ENCODE measurements around the gene TRPM3.

TRPM3 gene

DNA sequence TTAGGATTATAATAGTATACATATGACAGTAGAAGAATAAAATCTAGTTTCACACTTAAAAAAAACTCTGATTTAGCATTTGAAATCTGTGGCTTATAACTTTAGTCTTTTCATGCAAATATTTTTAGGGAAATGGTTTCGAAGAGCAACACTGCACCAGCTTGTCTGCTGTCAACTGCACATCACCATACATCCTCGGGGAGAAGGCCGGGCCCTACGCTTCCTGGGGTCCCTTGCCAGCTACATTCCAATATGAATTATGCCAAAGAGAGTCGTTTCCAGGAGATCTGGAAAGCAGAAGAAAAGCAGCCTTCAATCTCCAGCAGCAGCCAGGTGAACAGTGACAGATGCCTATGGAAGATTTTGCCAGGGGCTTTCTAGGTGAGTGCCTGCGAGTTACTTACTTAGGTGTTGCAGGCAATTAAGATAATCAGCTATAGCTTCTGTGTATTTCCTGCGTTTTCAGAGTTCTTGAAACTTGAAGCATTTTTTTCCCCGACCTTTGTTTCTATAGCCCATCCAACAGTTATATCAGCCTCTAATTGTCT is 166.8 kb downstream of the TRPM3 start:
- no peak overlapping the region for H3K4me3 ChIP-seq (ENCODE audit: low read depth, low read length)
- TF ChIP-seq POLR2A (IDR thresholded peaks at IDR 0.05; ENCODE audit: extremely low read depth, insufficient read length): no peak
- TF ChIP-seq, protein P1, sequence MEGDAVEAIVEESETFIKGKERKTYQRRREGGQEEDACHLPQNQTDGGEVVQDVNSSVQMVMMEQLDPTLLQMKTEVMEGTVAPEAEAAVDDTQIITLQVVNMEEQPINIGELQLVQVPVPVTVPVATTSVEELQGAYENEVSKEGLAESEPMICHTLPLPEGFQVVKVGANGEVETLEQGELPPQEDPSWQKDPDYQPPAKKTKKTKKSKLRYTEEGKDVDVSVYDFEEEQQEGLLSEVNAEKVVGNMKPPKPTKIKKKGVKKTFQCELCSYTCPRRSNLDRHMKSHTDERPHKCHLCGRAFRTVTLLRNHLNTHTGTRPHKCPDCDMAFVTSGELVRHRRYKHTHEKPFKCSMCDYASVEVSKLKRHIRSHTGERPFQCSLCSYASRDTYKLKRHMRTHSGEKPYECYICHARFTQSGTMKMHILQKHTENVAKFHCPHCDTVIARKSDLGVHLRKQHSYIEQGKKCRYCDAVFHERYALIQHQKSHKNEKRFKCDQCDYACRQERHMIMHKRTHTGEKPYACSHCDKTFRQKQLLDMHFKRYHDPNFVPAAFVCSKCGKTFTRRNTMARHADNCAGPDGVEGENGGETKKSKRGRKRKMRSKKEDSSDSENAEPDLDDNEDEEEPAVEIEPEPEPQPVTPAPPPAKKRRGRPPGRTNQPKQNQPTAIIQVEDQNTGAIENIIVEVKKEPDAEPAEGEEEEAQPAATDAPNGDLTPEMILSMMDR (IDR thresholded peaks at IDR 0.05; ENCODE audit: low read depth, low read length): no peak
- TF ChIP-seq MYC (IDR thresholded peaks at IDR 0.05; ENCODE audit: low read depth, low read length): no peak
- TF ChIP-seq, protein P2, sequence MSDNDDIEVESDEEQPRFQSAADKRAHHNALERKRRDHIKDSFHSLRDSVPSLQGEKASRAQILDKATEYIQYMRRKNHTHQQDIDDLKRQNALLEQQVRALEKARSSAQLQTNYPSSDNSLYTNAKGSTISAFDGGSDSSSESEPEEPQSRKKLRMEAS (IDR thresholded peaks at IDR 0.05; ENCODE audit: low read depth, low read length): no peak
- DNase-seq (ENCODE audit: low read depth): no peak

DNA sequence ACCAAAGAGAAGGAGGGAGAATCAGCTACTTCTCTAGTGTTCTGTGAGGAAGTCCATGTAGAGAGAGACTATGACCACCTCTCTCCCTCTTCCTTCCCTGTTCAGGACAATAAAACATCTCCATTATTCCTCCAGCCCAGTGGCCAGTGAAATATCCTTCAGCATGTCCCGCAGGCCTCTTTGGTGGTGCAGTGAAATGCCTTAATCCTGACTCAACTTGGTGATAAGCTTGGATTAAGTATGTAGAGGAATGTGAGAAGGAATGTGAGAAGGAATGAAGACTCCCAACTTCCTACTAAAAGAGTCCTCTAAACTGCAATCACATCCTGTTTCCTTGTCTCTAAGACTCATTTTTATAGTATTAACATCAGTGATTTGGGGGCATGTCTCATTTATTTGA is 167.3 kb downstream of the TRPM3 start:
- no peak for DNase-seq (ENCODE audit: low read depth)
- TF ChIP-seq, protein P1 (IDR thresholded peaks at IDR 0.05; ENCODE audit: low read depth, low read length): no peak
- TF ChIP-seq, protein P2 (IDR thresholded peaks at IDR 0.05; ENCODE audit: low read depth, low read length): no peak
- no peak for TF ChIP-seq POLR2A (IDR thresholded peaks at IDR 0.05; ENCODE audit: extremely low read depth, insufficient read length)
- TF ChIP-seq MYC (IDR thresholded peaks at IDR 0.05; ENCODE audit: low read depth, low read length): no peak
- no peak overlapping the region for H3K4me3 ChIP-seq (ENCODE audit: low read depth, low read length)

DNA sequence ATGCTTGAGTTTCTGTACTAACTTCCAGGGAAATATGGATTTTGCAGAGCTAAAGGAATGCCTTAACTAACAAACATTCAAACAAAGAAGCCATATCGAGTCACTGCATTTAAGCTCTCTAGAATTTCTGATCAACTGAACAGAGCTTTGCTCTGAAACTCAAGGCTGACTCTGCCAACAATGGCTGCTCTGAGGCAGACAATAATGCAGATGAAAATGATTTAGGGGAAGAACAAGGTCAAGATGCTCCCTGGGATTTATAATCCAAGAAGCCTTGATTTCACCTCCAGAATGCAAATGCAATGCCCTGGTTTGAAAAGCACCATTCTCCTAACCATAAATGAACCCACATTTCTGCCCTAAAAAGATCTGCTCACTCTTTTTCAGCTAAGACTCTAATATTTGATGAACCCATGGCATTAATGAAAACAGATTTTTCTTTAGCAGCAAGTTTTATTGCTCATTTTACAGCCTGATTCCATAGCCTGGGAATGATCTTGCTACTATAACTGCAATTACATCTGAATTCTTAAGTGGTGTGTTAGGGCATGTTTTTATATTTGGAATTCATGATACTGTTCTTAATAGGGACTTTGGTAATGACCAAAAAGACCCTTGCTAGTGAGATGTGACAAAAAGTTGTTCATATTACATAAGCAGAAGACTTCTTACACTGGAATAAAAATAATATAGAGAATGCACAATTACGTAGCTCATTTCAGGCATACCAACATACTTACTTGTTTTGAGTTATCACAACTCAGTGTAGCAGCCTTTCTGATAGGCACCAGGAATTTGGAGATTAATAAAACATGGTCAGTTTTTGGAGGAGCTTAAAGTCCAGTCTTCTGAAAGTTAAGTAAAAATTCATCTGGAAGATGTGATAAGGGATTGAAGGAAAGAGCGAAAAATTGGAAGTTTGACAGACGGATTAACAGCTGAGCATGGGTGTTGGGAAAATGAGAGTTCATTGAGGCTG is 169.4 kb downstream of the TRPM3 start:
- no peak for DNase-seq (ENCODE audit: low read depth)
- H3K4me3 ChIP-seq (ENCODE audit: low read depth, low read length): no peak overlapping the region
- TF ChIP-seq, protein P1 (IDR thresholded peaks at IDR 0.05; ENCODE audit: low read depth, low read length): no peak
- no peak for TF ChIP-seq POLR2A (IDR thresholded peaks at IDR 0.05; ENCODE audit: extremely low read depth, insufficient read length)

DNA sequence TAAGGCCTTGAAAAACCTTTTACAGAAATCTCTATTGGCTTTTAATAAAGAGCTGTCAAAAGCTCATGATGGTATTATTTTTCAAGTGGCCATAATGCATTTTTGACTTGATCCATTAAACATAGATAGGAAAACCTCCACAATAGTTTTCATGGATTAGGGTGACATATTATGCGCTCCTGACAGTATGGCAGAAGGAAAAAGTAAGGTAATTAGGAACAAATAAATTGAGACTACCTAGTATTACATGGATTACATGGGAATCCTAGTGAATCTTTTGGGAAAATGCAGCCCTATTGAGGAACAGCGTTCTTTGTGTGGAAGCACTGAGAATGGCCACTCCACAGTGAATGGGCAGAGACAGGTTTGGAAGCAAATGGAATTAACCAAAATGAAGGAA is 171.2 kb downstream of the TRPM3 start:
- TF ChIP-seq MYC (IDR thresholded peaks at IDR 0.05; ENCODE audit: low read depth, low read length): no peak
- no peak for TF ChIP-seq POLR2A (IDR thresholded peaks at IDR 0.05; ENCODE audit: extremely low read depth, insufficient read length)
- TF ChIP-seq, protein P1 (IDR thresholded peaks at IDR 0.05; ENCODE audit: low read depth, low read length): no peak
- DNase-seq (ENCODE audit: low read depth): no peak

DNA sequence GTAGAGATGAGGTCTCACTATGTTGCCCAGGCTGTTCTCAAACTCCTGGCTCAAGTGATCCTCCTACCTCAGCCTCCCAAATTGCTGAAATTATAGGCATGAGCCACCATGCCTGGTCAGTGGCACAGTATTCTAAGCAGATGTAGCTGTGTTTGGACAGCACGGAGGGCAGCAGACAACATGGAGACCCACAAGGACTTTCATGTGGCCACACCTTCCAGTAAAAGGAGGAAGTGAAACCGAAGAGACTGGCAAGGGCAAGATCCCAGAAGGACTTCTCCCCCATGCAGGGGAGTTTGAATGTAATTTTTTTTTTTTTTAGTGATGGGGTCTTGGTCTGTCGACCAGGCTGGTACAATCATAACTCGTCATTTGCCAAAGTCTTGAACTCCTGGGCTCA is 172.2 kb downstream of the TRPM3 start:
- no peak for TF ChIP-seq POLR2A (IDR thresholded peaks at IDR 0.05; ENCODE audit: extremely low read depth, insufficient read length)
- TF ChIP-seq MYC (IDR thresholded peaks at IDR 0.05; ENCODE audit: low read depth, low read length): no peak
- TF ChIP-seq, protein P2 (IDR thresholded peaks at IDR 0.05; ENCODE audit: low read depth, low read length): no peak
- TF ChIP-seq, protein P1 (IDR thresholded peaks at IDR 0.05; ENCODE audit: low read depth, low read length): no peak
- peak; percentile 35 for DNase-seq (ENCODE audit: low read depth)
- no peak overlapping the region for H3K4me3 ChIP-seq (ENCODE audit: low read depth, low read length)

More for the DNA sequence above, 171.2 kb downstream of the TRPM3 start:
- H3K4me3 ChIP-seq (ENCODE audit: low read depth, low read length): no peak overlapping the region
